Neural cell (in vitro differentiated cells): ENCODE measurements around the gene REEP6. TPM values are rescaled to one million over a fixed set of nuclear protein-coding genes. Genes with fewer than 3 reads are reported as not detected.

ENCODE experiments used
- H2AFZ ChIP-seq: fragments of 200-600, 300-800 bp; sonication (generic), shearing (Covaris generic); 2 replicates; pipeline ENCODE4 v1.6.0; 2014; ENCODE audit warnings: low read depth, mild to moderate bottlenecking, antibody characterized with exemption, low read length, moderate library complexity
- H3F3A ChIP-seq: fragments of 200-600 bp; shearing (Covaris generic); 2 replicates; pipeline ENCODE4 v1.6.1; 2016; ENCODE audit warnings: mild to moderate bottlenecking, moderate library complexity, mixed read lengths, antibody characterized with exemption, low read length; ENCODE audit not compliant: insufficient read depth, poor library complexity, severe bottlenecking
- H3K27ac ChIP-seq: fragments of 200-600, 300-800 bp; sonication (generic), shearing (Covaris generic); 2 replicates; pipeline ENCODE4 v1.5.1; 2014; ENCODE audit warnings: mild to moderate bottlenecking, low read length, moderate library complexity
- H3K27me3 ChIP-seq: fragments of 300-800, 200-600 bp; sonication (generic), shearing (Covaris generic); 2 replicates; pipeline ENCODE4 v1.6.0; 2014; ENCODE audit warnings: mild to moderate bottlenecking, low read depth, low read length, moderate library complexity; ENCODE audit not compliant: insufficient read depth
- H3K36me3 ChIP-seq: fragments of 300-800, 200-600 bp; sonication (generic), shearing (Covaris generic); 2 replicates; pipeline ENCODE4 v1.5.1; 2014; ENCODE audit warnings: mild to moderate bottlenecking, antibody characterized with exemption, low read length, moderate library complexity; ENCODE audit not compliant: insufficient read depth
- H3K4me2 ChIP-seq: fragments of 300-800, 200-600 bp; sonication (generic), shearing (Covaris generic); 2 replicates; pipeline ENCODE4 v1.6.0; 2014; ENCODE audit warnings: mild to moderate bottlenecking, low read length
- H3K4me3 ChIP-seq: fragments of 300-800, 200-600 bp; sonication (generic), shearing (Covaris generic); 2 replicates; pipeline ENCODE4 v1.5.1; 2014; ENCODE audit warnings: mild to moderate bottlenecking, low read length, moderate library complexity
- H3K79me2 ChIP-seq: fragments of 200-600 bp; shearing (Covaris generic); replicated peaks from 2 replicates; pipeline ENCODE4 v1.6.0; 2014; ENCODE audit warnings: mild to moderate bottlenecking, low read length, moderate library complexity; ENCODE audit not compliant: insufficient read depth
- H3K9ac ChIP-seq: fragments of 300-800, 200-600 bp; sonication (generic), shearing (Covaris generic); 2 replicates; pipeline ENCODE4 v1.6.1; 2016; ENCODE audit warnings: mild to moderate bottlenecking, low read length, mixed read lengths
- H3K9me2 ChIP-seq: fragments of 200-600 bp; shearing (Covaris generic); 2 replicates; pipeline ENCODE4 v1.6.1; 2016; ENCODE audit warnings: mild to moderate bottlenecking, low read length, mixed read lengths; ENCODE audit not compliant: insufficient read depth
- H3K9me3 ChIP-seq: fragments of 200-600, 300-800 bp; sonication (generic), shearing (Covaris generic); 2 replicates; pipeline ENCODE4 v1.6.1; 2016; ENCODE audit warnings: mild to moderate bottlenecking, mixed run types, low read length, moderate library complexity, mixed read lengths
- H4K20me1 ChIP-seq: fragments of 200-600 bp; shearing (Covaris generic); 2 replicates; pipeline ENCODE4 v1.6.1; 2016; ENCODE audit warnings: mild to moderate bottlenecking, mixed run types; ENCODE audit not compliant: insufficient read depth
- EZH2 ChIP-seq: fragments of 200-600, 300-800 bp; shearing (Covaris generic), sonication (generic); IDR thresholded peaks from 2 replicates; pipeline ENCODE4 v1.6.1; 2014; ENCODE audit warnings: antibody characterized with exemption, low read length, borderline replicate concordance, mild to moderate bottlenecking; ENCODE audit not compliant: insufficient read depth, poor library complexity, severe bottlenecking
- MXI1 ChIP-seq: fragments of 450-650 bp; conservative IDR thresholded peaks from 2 replicates; pipeline ENCODE4 v1.6.1; 2014; ENCODE audit warnings: antibody characterized with exemption, mild to moderate bottlenecking; ENCODE audit not compliant: poor library complexity, severe bottlenecking
- POLR2AphosphoS5 ChIP-seq: IDR thresholded peaks from 2 replicates; pipeline ENCODE4 v1.6.1; 2012
- TAF1 ChIP-seq: IDR thresholded peaks from 2 replicates; pipeline ENCODE4 v1.6.1; 2012; ENCODE audit warnings: low read depth
- polyA plus RNA-seq: library from polyadenylated mRNA; depleted of rRNA; stranded (reverse); fragments of >200 nt; gene quantifications from 2 replicates; pipeline ENCODE4 v1.2.3, GENCODE V29; 2014
- TF ChIP-seq, protein P1 (sequence below): fragments of 450-650 bp; IDR thresholded peaks from 2 replicates; pipeline ENCODE4 v1.5.1; 2014; ENCODE audit warnings: antibody characterized with exemption, mild to moderate bottlenecking, moderate library complexity; ENCODE audit not compliant: poor library complexity, severe bottlenecking
- TF ChIP-seq, protein P2 (sequence below): IDR thresholded peaks from 2 replicates; pipeline ENCODE4 v1.6.1; 2012; ENCODE audit warnings: borderline replicate concordance

The REEP6 gene
- polyA plus RNA-seq, 1 donor from 2014 or later, result 10.7 TPM

GRCh38 chr19:1492474-1493006 is 1.6 kb downstream of the REEP6 start:
- Histone ChIP-seq H3F3A (no peaks in the 10 kb centered on the region), H3K27ac (no peak overlapping the region), H3K4me3 (no peak overlapping the region), H3K27me3 (peaks cover 4% of the 10 kb centered on the region), H4K20me1 (no peaks in the 10 kb centered on the region), H3K36me3 (no peaks in the 10 kb centered on the region), H3K9ac (no peak overlapping the region), H2AFZ (no peak overlapping the region), H3K9me2 (no peaks in the 10 kb centered on the region), H3K4me2 (no peak overlapping the region), H3K79me2 (no peaks in the 10 kb centered on the region), H3K9me3 (no peaks in the 10 kb centered on the region)
- TF ChIP-seq EZH2, result no peak
- TF ChIP-seq, protein P1, sequence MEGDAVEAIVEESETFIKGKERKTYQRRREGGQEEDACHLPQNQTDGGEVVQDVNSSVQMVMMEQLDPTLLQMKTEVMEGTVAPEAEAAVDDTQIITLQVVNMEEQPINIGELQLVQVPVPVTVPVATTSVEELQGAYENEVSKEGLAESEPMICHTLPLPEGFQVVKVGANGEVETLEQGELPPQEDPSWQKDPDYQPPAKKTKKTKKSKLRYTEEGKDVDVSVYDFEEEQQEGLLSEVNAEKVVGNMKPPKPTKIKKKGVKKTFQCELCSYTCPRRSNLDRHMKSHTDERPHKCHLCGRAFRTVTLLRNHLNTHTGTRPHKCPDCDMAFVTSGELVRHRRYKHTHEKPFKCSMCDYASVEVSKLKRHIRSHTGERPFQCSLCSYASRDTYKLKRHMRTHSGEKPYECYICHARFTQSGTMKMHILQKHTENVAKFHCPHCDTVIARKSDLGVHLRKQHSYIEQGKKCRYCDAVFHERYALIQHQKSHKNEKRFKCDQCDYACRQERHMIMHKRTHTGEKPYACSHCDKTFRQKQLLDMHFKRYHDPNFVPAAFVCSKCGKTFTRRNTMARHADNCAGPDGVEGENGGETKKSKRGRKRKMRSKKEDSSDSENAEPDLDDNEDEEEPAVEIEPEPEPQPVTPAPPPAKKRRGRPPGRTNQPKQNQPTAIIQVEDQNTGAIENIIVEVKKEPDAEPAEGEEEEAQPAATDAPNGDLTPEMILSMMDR, result no peak
- TF ChIP-seq TAF1, result no peak

GRCh38 chr19:1494115-1494815 is 3.3 kb downstream of the REEP6 start:
- H3K9me2 ChIP-seq, result no peaks in the 10 kb centered on the region
- H3K9ac ChIP-seq, result no peak overlapping the region
- H3K36me3 ChIP-seq, result no peaks in the 10 kb centered on the region
- H3K9me3 ChIP-seq, result no peaks in the 10 kb centered on the region
- no peaks in the 10 kb centered on the region for H3F3A ChIP-seq
- H3K27me3 ChIP-seq, result peaks cover 4% of the 10 kb centered on the region
- no peaks in the 10 kb centered on the region for H4K20me1 ChIP-seq
- H2AFZ ChIP-seq, result no peak overlapping the region
- H3K4me3 ChIP-seq, result no peak overlapping the region
- no peak overlapping the region for H3K4me2 ChIP-seq
- no peak overlapping the region for H3K27ac ChIP-seq
- H3K79me2 ChIP-seq, result no peaks in the 10 kb centered on the region
- TF ChIP-seq, protein P2, sequence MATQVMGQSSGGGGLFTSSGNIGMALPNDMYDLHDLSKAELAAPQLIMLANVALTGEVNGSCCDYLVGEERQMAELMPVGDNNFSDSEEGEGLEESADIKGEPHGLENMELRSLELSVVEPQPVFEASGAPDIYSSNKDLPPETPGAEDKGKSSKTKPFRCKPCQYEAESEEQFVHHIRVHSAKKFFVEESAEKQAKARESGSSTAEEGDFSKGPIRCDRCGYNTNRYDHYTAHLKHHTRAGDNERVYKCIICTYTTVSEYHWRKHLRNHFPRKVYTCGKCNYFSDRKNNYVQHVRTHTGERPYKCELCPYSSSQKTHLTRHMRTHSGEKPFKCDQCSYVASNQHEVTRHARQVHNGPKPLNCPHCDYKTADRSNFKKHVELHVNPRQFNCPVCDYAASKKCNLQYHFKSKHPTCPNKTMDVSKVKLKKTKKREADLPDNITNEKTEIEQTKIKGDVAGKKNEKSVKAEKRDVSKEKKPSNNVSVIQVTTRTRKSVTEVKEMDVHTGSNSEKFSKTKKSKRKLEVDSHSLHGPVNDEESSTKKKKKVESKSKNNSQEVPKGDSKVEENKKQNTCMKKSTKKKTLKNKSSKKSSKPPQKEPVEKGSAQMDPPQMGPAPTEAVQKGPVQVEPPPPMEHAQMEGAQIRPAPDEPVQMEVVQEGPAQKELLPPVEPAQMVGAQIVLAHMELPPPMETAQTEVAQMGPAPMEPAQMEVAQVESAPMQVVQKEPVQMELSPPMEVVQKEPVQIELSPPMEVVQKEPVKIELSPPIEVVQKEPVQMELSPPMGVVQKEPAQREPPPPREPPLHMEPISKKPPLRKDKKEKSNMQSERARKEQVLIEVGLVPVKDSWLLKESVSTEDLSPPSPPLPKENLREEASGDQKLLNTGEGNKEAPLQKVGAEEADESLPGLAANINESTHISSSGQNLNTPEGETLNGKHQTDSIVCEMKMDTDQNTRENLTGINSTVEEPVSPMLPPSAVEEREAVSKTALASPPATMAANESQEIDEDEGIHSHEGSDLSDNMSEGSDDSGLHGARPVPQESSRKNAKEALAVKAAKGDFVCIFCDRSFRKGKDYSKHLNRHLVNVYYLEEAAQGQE, result no peak
- TF ChIP-seq TAF1, result no peak

DNA sequence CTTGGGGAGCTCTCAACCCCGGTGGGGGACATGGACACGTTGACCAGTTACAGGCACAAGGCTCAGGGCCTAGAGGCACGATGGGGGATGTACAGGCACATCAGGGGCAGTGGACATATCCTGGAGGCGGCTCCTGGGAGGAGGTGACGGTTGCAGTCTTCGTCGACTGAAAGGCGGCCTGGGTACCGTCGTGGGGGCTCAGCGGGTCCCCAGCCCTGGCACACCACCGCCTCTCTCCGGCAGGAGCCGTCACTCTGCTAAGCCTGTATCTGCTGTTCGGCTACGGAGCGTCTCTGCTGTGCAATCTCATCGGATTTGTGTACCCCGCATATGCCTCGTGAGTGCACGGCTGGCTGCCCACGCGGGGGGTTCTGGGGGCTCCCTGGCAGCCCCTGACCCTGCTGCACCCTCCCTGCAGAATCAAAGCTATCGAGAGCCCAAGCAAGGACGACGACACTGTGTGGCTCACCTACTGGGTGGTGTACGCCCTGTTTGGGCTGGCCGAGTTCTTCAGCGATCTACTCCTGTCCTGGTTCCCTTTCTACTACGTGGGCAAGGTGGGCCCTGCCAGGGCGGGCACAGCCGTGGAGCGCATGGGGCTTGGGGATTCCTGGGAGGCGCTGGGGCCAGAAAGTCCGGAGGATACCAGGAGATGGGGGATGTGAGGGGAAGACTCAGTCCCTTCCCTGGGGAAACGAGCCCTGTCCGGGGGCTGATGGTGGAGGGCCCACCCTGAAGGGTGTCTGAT is 4.2 kb downstream of the REEP6 start:
- TF ChIP-seq POLR2AphosphoS5 (no peak), MXI1 (no peak)
- Histone ChIP-seq H2AFZ (no peak overlapping the region), H3K9ac (no peak overlapping the region), H3K36me3 (no peaks in the 10 kb centered on the region), H3F3A (no peaks in the 10 kb centered on the region), H3K4me3 (no peak overlapping the region), H3K27me3 (peaks cover 4% of the 10 kb centered on the region), H3K9me2 (no peaks in the 10 kb centered on the region), H3K79me2 (no peaks in the 10 kb centered on the region), H3K4me2 (no peak overlapping the region), H3K27ac (no peak overlapping the region), H4K20me1 (no peaks in the 10 kb centered on the region), H3K9me3 (no peaks in the 10 kb centered on the region)
